HG02610 (cell line): ENCODE measurements around the gene KRT81.
A peak's percentile ranks its signal among the peaks of the same experiment; 100 is the strongest.
"Not testable (repeated sequence)": the region's sequence is repeated elsewhere in the genome, so short reads cannot be mapped to it uniquely, and the experiment has no call there.

Experiments used
- ATAC-seq: cut with Tn5 transposase; IDR thresholded peaks from one replicate; pipeline ENCODE4 v1.9.1; 2021; ENCODE audit warnings: mild to moderate bottlenecking, moderate library complexity; ENCODE audit not compliant: unreplicated experiment

Gene KRT81

GRCh38 chr12:52300796-52301691 lies 9.7 kb upstream of the KRT81 start:
- ATAC-seq = no peak

- no peak for ATAC-seq
Observed at GRCh38 chr12:52298677-52299190, 7.4 kb upstream of the KRT81 start.

GRCh38 chr12:52296572-52297215 lies 5.4 kb upstream of the KRT81 start:
- no peak for ATAC-seq

DNA sequence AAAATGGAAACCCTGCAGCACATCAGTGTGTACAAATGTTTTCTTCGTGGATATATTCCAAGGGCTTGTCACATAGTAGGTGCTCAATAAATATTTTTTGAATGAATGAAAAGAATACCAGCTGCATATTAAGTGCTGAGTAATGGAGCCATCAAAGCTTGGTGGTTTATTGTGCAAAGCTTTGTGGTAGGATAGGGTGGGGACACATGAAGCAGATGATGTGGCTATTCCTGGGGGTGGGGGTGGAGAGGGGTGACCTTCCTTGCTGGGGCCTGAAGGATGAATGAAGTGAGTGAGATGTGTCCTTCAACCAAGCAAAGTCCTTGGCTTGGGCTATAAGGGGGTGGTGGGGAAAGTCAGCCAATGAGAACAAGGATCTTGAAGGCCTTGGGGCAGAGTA lies 4.3 kb upstream of the KRT81 start:
- no peak for ATAC-seq

- no peak for ATAC-seq
Observed at GRCh38 chr12:52294803-52295202, 3.5 kb upstream of the KRT81 start.

- ATAC-seq = no peak
Observed at GRCh38 chr12:52293926-52294325, 2.6 kb upstream of the KRT81 start.

- not testable (repeated sequence) for ATAC-seq
Observed at GRCh38 chr12:52290483-52291134, 725 bp downstream of the KRT81 start.

- ATAC-seq = peak; percentile 81
Observed at GRCh38 chr12:52287816-52288805, 3.2 kb downstream of the KRT81 start.

- ATAC-seq = not testable (repeated sequence)
Observed at GRCh38 chr12:52286857-52287785, 4.2 kb downstream of the KRT81 start.

- no peak for ATAC-seq
Observed at GRCh38 chr12:52285851-52286530, 5.3 kb downstream of the KRT81 start.

GRCh38 chr12:52285172-52285745 lies 6.1 kb downstream of the KRT81 start:
- no peak for ATAC-seq

- no peak for ATAC-seq
Observed at GRCh38 chr12:52284562-52285171, 6.7 kb downstream of the KRT81 start.

DNA sequence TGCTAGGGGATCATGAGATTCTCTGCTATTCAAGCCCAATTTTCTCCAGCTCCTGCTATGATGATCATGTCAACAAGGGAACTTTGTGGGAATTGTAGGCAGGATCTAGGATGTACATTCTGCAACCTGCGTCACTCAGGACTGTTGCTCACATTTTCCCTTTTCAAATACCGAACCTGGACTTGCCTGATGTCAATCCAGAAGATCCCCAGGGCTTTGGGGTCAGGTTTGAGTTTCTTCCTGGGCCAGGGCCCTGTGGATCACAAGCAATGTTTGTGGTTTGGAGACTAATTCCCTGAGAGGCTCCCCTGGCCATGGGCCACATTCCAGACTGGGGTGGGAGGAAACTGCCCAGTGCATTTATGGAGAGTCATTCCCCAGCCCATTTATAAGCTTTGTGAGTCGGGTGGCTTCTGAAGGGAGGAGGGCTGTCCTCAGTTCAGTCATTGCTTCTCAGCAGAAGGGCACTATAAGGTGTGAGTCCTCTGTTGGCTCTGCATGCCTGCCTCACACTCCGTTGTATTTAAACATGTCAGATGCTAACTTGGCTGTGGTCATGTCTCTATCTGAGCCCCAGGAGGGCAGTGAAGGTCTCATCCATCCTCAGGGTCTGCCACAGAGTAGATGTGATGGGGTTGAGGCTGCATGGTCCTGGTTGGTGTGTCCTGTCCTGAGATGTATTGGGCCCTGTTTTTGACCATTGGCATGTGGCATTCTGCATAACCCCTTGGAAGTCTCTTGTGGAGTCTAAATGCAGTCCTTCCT lies 10.4 kb downstream of the KRT81 start:
- ATAC-seq = no peak

DNA sequence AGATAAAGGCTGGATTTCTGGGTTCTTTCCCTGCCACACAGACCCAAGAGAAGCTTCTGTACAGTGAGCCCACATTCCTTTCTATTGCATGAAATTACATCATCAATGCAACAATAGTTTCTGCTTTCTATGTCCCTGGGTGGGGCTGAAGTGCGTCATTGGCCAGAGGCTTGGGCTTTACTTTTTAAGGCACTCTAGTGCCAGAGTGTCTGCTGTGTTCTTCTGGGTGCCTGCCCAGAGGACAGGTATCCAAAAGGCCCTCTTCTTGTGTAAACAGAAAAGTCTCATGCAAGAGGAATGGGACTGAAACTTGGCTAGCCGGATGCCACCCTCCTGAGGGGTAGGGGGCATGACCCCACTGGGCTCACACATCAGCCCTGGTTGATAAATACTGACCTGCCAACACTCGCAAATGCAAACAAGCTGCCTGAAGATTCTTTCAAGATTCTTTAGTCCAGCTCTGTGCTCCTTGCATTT lies 11.0 kb downstream of the KRT81 start:
- no peak for ATAC-seq

GRCh38 chr12:52279422-52280318 lies 11.7 kb downstream of the KRT81 start:
- no peak for ATAC-seq
